Measurements from ENCODE around the gene CEP57L1.
"Not testable (repeated sequence)": the region's sequence is repeated elsewhere in the genome, so short reads cannot be mapped to it uniquely, and the experiment has no call there.

- not testable (repeated sequence) for TF ChIP-seq CTCF (IDR thresholded peaks at IDR 0.05; ENCODE audit: insufficient read depth, low read length); GABPA (IDR thresholded peaks at IDR 0.05; ENCODE audit: low read depth); REST (IDR thresholded peaks at IDR 0.05; ENCODE audit: insufficient replicate concordance, low read depth); SPI1 (IDR thresholded peaks at IDR 0.05; ENCODE audit: borderline replicate concordance, low read depth)
Measured at GRCh38 chr6:109136039-109136438, 40.7 kb downstream of the CEP57L1 start.

All from HL-60 (cell line).